Neural crest cell (in vitro differentiated cells): ENCODE data around the gene SV2A. TPM values are rescaled to one million over a fixed set of nuclear protein-coding genes. Genes with fewer than 3 reads are reported as not detected.
A peak's percentile ranks its signal among the peaks of the same experiment; 100 is the strongest.
"Not testable (repeated sequence)": the region's sequence is repeated elsewhere in the genome, so short reads cannot be mapped to it uniquely, and the experiment has no call there.

Source experiments
- DNase-seq: peaks from one replicate; pipeline ENCODE4 v3.0.0; 2021; ENCODE audit warnings: low read depth, mixed read lengths, low spot score
- H3K27ac Mint-ChIP-seq: one replicate; pipeline ENCODE4 v1.8.0; 2021; ENCODE audit warnings: mild to moderate bottlenecking, mixed read lengths; ENCODE audit not compliant: unreplicated experiment
- H3K27me3 Mint-ChIP-seq: 2 replicates; pipeline ENCODE4 v1.8.0; 2021; ENCODE audit warnings: low read depth, mild to moderate bottlenecking, mixed read lengths
- H3K36me3 Mint-ChIP-seq: 2 replicates; pipeline ENCODE4 v1.8.0; 2021; ENCODE audit warnings: low read depth, mild to moderate bottlenecking, mixed read lengths
- H3K4me1 Mint-ChIP-seq: 2 replicates; pipeline ENCODE4 v1.8.0; 2021; ENCODE audit warnings: mixed read lengths
- H3K4me3 Mint-ChIP-seq: one replicate; pipeline ENCODE4 v1.8.0; 2021; ENCODE audit warnings: mild to moderate bottlenecking, mixed read lengths
- H3K9me3 Mint-ChIP-seq: 2 replicates; pipeline ENCODE4 v1.8.0; 2021; ENCODE audit warnings: mixed read lengths
- total RNA-seq: library from RNA; stranded (reverse); gene quantifications from 2 replicates; pipeline ENCODE4 v1.2.1, GENCODE V29; 2021
- TF ChIP-seq, protein P1 (sequence below): fragments of 200-600 bp; sonication (generic); conservative IDR thresholded peaks from 2 replicates; pipeline ENCODE4 v1.5.0; 2021; ENCODE audit warnings: antibody characterized with exemption, mild to moderate bottlenecking

Gene SV2A
- total RNA-seq, 1 donor from 2014 or later = 49.5 TPM

DNA sequence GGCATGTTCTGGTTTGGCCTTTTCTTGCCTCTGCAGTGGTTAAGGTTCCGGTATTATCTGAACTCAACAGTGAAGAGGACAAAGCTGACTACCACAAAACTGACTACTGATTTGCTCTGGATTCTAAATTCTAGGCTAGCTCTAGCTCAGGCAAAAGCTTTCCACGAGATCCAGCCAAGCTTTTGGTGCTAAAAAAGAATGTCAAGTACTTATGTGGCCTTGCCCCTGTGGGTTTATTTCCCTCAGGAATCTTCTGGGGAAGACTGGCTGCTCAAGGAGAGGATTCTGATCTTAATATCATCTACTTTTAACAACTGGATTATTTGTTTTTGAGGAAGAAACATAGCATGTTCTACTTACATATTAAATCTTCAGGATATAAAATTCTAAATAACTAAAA lies 45.1 kb upstream of the SV2A start:
- no peak overlapping the region for H3K27ac Mint-ChIP-seq
- peaks cover 24% of the 10 kb centered on the region for H3K36me3 Mint-ChIP-seq

GRCh38 chr1:149962039-149962647 lies 44.5 kb upstream of the SV2A start:
- Mint-ChIP-seq H3K36me3 (peaks cover 29% of the 10 kb centered on the region), H3K9me3 (peaks cover 6% of the 10 kb centered on the region), H3K4me3 (no peak overlapping the region), H3K27ac (no peak overlapping the region), H3K27me3 (no peaks in the 10 kb centered on the region), H3K4me1 (no peaks in the 10 kb centered on the region)
- TF ChIP-seq, protein P1, sequence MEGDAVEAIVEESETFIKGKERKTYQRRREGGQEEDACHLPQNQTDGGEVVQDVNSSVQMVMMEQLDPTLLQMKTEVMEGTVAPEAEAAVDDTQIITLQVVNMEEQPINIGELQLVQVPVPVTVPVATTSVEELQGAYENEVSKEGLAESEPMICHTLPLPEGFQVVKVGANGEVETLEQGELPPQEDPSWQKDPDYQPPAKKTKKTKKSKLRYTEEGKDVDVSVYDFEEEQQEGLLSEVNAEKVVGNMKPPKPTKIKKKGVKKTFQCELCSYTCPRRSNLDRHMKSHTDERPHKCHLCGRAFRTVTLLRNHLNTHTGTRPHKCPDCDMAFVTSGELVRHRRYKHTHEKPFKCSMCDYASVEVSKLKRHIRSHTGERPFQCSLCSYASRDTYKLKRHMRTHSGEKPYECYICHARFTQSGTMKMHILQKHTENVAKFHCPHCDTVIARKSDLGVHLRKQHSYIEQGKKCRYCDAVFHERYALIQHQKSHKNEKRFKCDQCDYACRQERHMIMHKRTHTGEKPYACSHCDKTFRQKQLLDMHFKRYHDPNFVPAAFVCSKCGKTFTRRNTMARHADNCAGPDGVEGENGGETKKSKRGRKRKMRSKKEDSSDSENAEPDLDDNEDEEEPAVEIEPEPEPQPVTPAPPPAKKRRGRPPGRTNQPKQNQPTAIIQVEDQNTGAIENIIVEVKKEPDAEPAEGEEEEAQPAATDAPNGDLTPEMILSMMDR = peak; percentile 90
- peak; percentile 41 for DNase-seq

More for the DNA sequence above, 45.1 kb upstream of the SV2A start:
- no peaks in the 10 kb centered on the region for H3K27me3 Mint-ChIP-seq
- no peak overlapping the region for H3K4me3 Mint-ChIP-seq
- H3K4me1 Mint-ChIP-seq = no peaks in the 10 kb centered on the region
- no peak for DNase-seq
- TF ChIP-seq, protein P1 = no peak
- H3K9me3 Mint-ChIP-seq = peaks cover 6% of the 10 kb centered on the region

DNA sequence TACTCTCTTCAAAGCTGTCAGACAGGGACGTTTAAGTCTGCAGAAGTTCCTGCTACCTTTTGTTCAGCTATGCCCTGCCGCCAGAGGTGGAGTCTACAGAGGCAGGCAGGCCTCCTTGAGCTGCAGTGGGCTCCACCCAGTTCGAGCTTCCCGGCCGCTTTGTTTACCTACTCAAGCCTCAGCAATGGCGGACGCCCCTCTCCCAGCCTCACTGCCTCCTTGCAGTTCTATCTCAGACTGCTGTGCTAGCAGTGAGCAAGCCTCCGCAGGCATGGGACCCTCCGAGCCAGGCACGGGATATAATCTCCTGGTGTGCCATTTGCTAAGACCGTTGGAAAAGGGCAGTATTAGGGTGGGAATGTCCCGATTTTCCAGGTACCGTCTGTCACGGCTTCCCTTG lies 39.9 kb upstream of the SV2A start:
- not testable (repeated sequence) for DNase-seq, H3K27me3 Mint-ChIP-seq, H3K4me1 Mint-ChIP-seq, H3K4me3 Mint-ChIP-seq, H3K27ac Mint-ChIP-seq
- peaks cover 67% of the 10 kb centered on the region for H3K36me3 Mint-ChIP-seq
- peaks cover 10% of the 10 kb centered on the region for H3K9me3 Mint-ChIP-seq

DNA sequence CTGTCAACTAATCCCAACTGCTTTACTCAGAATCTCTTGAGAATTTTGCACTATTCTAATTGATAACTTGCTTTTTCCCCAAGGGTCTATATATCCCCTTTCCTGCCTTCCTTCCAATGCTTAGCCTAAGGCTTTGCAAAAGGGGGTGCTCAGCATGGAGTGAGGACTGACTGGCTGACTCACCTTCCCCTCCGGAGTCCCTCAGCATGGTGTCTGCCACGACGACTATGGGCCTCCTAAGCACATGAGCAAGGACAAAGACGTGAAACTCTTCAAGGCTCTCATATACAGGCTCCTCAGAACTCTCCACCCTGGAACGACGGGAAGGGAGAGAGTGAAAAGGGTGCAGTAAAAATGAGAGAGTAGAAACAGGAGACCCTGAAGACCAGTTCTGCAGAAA lies 32.3 kb upstream of the SV2A start:
- H3K27me3 Mint-ChIP-seq = no peaks in the 10 kb centered on the region
- no peaks in the 10 kb centered on the region for H3K9me3 Mint-ChIP-seq
- no peak for DNase-seq
- peaks cover 9% of the 10 kb centered on the region for H3K4me1 Mint-ChIP-seq
- TF ChIP-seq, protein P1 = no peak
- H3K4me3 Mint-ChIP-seq = no peak overlapping the region
- peak overlapping the region; percentile 10 for H3K27ac Mint-ChIP-seq
- peaks cover 31% of the 10 kb centered on the region for H3K36me3 Mint-ChIP-seq

GRCh38 chr1:149945206-149945605 lies 27.6 kb upstream of the SV2A start:
- TF ChIP-seq, protein P1 = no peak
- no peak overlapping the region for H3K4me3 Mint-ChIP-seq
- peaks cover 12% of the 10 kb centered on the region for H3K4me1 Mint-ChIP-seq
- no peaks in the 10 kb centered on the region for H3K27me3 Mint-ChIP-seq
- DNase-seq = no peak
- no peak overlapping the region for H3K27ac Mint-ChIP-seq
- no peaks in the 10 kb centered on the region for H3K9me3 Mint-ChIP-seq
- peaks cover 6% of the 10 kb centered on the region for H3K36me3 Mint-ChIP-seq

DNA sequence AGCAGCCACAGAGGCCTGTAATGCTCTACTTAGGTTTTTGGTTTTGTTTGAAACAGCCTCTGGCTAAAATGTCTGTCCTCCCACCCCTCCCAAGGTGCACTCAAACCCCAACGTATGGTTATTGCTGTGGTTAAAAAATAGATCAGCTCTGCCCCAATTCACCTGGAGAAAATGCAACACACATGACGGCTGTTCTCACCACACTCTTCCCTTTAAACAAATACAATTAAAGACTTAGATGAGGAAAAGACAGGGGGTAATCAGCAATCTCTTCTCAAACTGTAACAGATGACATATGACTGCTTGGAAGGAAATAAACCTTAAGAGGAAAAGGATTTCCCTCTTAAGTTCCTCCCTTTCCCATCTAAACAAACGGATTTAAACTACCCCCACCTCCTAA lies 25.2 kb upstream of the SV2A start:
- no peaks in the 10 kb centered on the region for H3K9me3 Mint-ChIP-seq
- peak overlapping the region; percentile 83 for H3K27ac Mint-ChIP-seq
- no peak for DNase-seq
- TF ChIP-seq, protein P1 = no peak
- H3K4me1 Mint-ChIP-seq = peaks cover 21% of the 10 kb centered on the region
- peaks cover 3% of the 10 kb centered on the region for H3K36me3 Mint-ChIP-seq
- H3K27me3 Mint-ChIP-seq = no peaks in the 10 kb centered on the region
- no peak overlapping the region for H3K4me3 Mint-ChIP-seq
